OCI-LY3 (cell line): ENCODE data around the gene PRDM11.

Experiments
- H2AFZ ChIP-seq: fragments of 200-600, 300-600 bp; shearing (Covaris generic); 2 replicates; pipeline ENCODE4 v1.6.0; 2014; ENCODE audit warnings: antibody characterized with exemption, low read depth, low read length
- H3K27ac ChIP-seq: fragments of 200-600, 300-600 bp; sonication (generic); 2 replicates; pipeline ENCODE4 v1.5.1; 2014; ENCODE audit warnings: mild to moderate bottlenecking, low read length, moderate library complexity, mixed read lengths
- H3K27me3 ChIP-seq: fragments of 200-600, 300-600 bp; sonication (generic); 2 replicates; pipeline ENCODE4 v1.6.1; 2014; ENCODE audit warnings: low read depth, low read length, mixed read lengths
- H3K36me3 ChIP-seq: fragments of 200-600, 300-600 bp; sonication (generic); replicated peaks from 2 replicates; pipeline ENCODE3; 2014; ENCODE audit warnings: low read depth, low read length, mixed read lengths
- H3K4me1 ChIP-seq: fragments of 300-600, 200-600 bp; sonication (generic); 2 replicates; pipeline ENCODE4 v1.6.1; 2014; ENCODE audit warnings: low read length, mixed read lengths
- H3K4me2 ChIP-seq: fragments of 200-600, 300-600 bp; sonication (generic); 2 replicates; pipeline ENCODE4 v1.6.1; 2014; ENCODE audit warnings: low read length, mixed read lengths
- H3K4me3 ChIP-seq: fragments of 300-600, 200-600 bp; sonication (generic); 2 replicates; pipeline ENCODE4 v1.5.1; 2014; ENCODE audit warnings: antibody characterized with exemption, mild to moderate bottlenecking, low read length, moderate library complexity
- H3K79me2 ChIP-seq: fragments of 300-600, 200-600 bp; shearing (Covaris generic); 2 replicates; pipeline ENCODE4 v1.6.1; 2014; ENCODE audit warnings: mild to moderate bottlenecking, low read length, mixed read lengths
- H3K9ac ChIP-seq: fragments of 300-600, 200-600 bp; shearing (Covaris generic); 2 replicates; pipeline ENCODE4 v1.6.0; 2014; ENCODE audit warnings: mild to moderate bottlenecking, low read length, moderate library complexity
- H3K9me3 ChIP-seq: fragments of 200-600, 300-600 bp; shearing (Covaris generic); 2 replicates; pipeline ENCODE4 v1.6.1; 2014; ENCODE audit warnings: low read length, mixed read lengths; ENCODE audit not compliant: insufficient read depth
- H4K20me1 ChIP-seq: fragments of 200-600, 300-600 bp; sonication (generic); 2 replicates; pipeline ENCODE4 v1.6.1; 2016; ENCODE audit warnings: low read length, mixed read lengths; ENCODE audit not compliant: insufficient read depth
- EZH2phosphoT487 ChIP-seq: fragments of 200-600 bp; shearing (Covaris generic); IDR thresholded peaks from 2 replicates; pipeline ENCODE4 v1.6.1; 2018; ENCODE audit warnings: antibody characterized with exemption, mixed run types, low read depth
- TF ChIP-seq, protein P1 (sequence below): fragments of 200-600, 300-600 bp; sonication (generic); IDR thresholded peaks from 2 replicates; pipeline ENCODE4 v1.5.1; 2014; ENCODE audit warnings: antibody characterized with exemption, low read length, low read depth

The PRDM11 gene

DNA sequence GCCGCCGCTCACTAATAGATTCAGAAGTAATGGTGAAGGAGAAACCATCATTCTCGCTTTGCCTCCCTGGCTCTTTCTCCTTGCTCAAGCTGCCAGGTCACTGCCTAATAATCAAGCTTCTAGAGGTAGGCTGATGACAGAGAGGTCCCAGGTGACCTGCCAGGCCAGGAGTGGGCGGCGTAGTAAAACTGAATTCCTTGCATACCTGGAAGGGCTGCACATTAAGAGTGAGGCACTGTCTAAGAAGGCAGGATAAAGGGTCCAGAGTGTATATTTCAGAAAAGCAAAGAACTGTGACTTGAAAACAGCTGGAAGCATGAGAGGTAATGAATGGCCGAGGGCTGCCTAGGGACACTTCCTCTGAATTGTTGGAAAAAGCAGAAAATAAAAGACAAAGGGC is 135.6 kb downstream of the PRDM11 start:
- TF ChIP-seq EZH2phosphoT487: no peak
- TF ChIP-seq, protein P1, sequence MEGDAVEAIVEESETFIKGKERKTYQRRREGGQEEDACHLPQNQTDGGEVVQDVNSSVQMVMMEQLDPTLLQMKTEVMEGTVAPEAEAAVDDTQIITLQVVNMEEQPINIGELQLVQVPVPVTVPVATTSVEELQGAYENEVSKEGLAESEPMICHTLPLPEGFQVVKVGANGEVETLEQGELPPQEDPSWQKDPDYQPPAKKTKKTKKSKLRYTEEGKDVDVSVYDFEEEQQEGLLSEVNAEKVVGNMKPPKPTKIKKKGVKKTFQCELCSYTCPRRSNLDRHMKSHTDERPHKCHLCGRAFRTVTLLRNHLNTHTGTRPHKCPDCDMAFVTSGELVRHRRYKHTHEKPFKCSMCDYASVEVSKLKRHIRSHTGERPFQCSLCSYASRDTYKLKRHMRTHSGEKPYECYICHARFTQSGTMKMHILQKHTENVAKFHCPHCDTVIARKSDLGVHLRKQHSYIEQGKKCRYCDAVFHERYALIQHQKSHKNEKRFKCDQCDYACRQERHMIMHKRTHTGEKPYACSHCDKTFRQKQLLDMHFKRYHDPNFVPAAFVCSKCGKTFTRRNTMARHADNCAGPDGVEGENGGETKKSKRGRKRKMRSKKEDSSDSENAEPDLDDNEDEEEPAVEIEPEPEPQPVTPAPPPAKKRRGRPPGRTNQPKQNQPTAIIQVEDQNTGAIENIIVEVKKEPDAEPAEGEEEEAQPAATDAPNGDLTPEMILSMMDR: no peak
- Histone ChIP-seq H3K4me1 (no peaks in the 10 kb centered on the region), H3K27me3 (peaks cover 52% of the 10 kb centered on the region), H3K4me3 (no peak overlapping the region), H3K79me2 (no peaks in the 10 kb centered on the region), H4K20me1 (no peaks in the 10 kb centered on the region), H2AFZ (no peak overlapping the region), H3K9me3 (no peaks in the 10 kb centered on the region), H3K9ac (no peak overlapping the region), H3K27ac (no peak overlapping the region), H3K4me2 (no peak overlapping the region), H3K36me3 (no peaks in the 10 kb centered on the region)
